CD4-positive, alpha-beta T cell treated with Interleukin-21 for 1 hour (primary cell): ENCODE data around the gene MFAP3L.

Experiments
- DNase-seq: peaks from one replicate; pipeline ENCODE4 v3.0.0-alpha.2; 2020

MFAP3L gene

GRCh38 chr4:170017252-170017651 lies 8.9 kb downstream of the MFAP3L start:
- no peak for DNase-seq

- no peak for DNase-seq
Measured at GRCh38 chr4:170015285-170015684, 10.9 kb downstream of the MFAP3L start.

- no peak for DNase-seq
Measured at GRCh38 chr4:170014359-170015011, 11.7 kb downstream of the MFAP3L start.

GRCh38 chr4:170012629-170012958 lies 13.6 kb downstream of the MFAP3L start:
- DNase-seq, result no peak

GRCh38 chr4:170011921-170012628 lies 14.1 kb downstream of the MFAP3L start:
- no peak for DNase-seq

GRCh38 chr4:170009291-170009690 lies 16.9 kb downstream of the MFAP3L start:
- DNase-seq, result no peak

GRCh38 chr4:170008801-170009200 lies 17.4 kb downstream of the MFAP3L start:
- no peak for DNase-seq

GRCh38 chr4:170008371-170008770 lies 17.8 kb downstream of the MFAP3L start:
- DNase-seq, result no peak

GRCh38 chr4:170007113-170007512 lies 19.1 kb downstream of the MFAP3L start:
- DNase-seq, result no peak

- DNase-seq, result no peak
Measured at GRCh38 chr4:170005472-170005871, 20.7 kb downstream of the MFAP3L start.

- no peak for DNase-seq
Measured at GRCh38 chr4:170004651-170005295, 21.4 kb downstream of the MFAP3L start.

- no peak for DNase-seq
Measured at GRCh38 chr4:170003071-170004070, 22.8 kb downstream of the MFAP3L start.

- DNase-seq, result no peak
Measured at GRCh38 chr4:170001745-170002267, 24.4 kb downstream of the MFAP3L start.

GRCh38 chr4:170001011-170001744 lies 25.0 kb downstream of the MFAP3L start:
- no peak for DNase-seq

GRCh38 chr4:169999923-170000322 lies 26.3 kb downstream of the MFAP3L start:
- no peak for DNase-seq

- no peak for DNase-seq
Measured at GRCh38 chr4:169998981-169999380, 27.2 kb downstream of the MFAP3L start.

GRCh38 chr4:169996379-169997240 lies 29.6 kb downstream of the MFAP3L start:
- no peak for DNase-seq

- no peak for DNase-seq
Measured at GRCh38 chr4:169993531-169993930, 32.7 kb downstream of the MFAP3L start.

- DNase-seq, result no peak
Measured at GRCh38 chr4:169988252-169988651, 37.9 kb downstream of the MFAP3L start.

- no peak for DNase-seq
Measured at GRCh38 chr4:169987327-169988228, 38.6 kb downstream of the MFAP3L start.
